DMS153 (cell line): ENCODE results near the gene PCDH8.
A peak's percentile ranks its signal among the peaks of the same experiment; 100 is the strongest.

ENCODE experiments used
- DNase-seq: peaks from one replicate; lab custom pipeline; 2025; lab: John Stamatoyannopoulos, UW

The PCDH8 gene

GRCh38 chr13:52848455-52849195 is at the start of gene PCDH8:
TSS of gene PCDH8 (minus strand) at chr13:52848640. CDS start at chr13:52848436, 204 bp downstream.
- DNase-seq, result peak; percentile 88

- no peak for DNase-seq
Measured at GRCh38 chr13:52896827-52897659, 48.6 kb upstream of the PCDH8 start.

GRCh38 chr13:52894413-52894812 is 46.0 kb upstream of the PCDH8 start:
- DNase-seq, result peak; percentile 74

- DNase-seq, result no peak
Measured at GRCh38 chr13:52892925-52893324, 44.5 kb upstream of the PCDH8 start.

GRCh38 chr13:52891706-52892105 is 43.3 kb upstream of the PCDH8 start:
- DNase-seq, result no peak

- DNase-seq, result no peak
Measured at GRCh38 chr13:52887165-52887564, 38.7 kb upstream of the PCDH8 start.

- DNase-seq, result no peak
Measured at GRCh38 chr13:52885141-52885540, 36.7 kb upstream of the PCDH8 start.

- DNase-seq, result no peak
Measured at GRCh38 chr13:52884429-52885010, 36.1 kb upstream of the PCDH8 start.

GRCh38 chr13:52882785-52883184 is 34.3 kb upstream of the PCDH8 start:
- peak; percentile 49 for DNase-seq

GRCh38 chr13:52879950-52880741 is 31.7 kb upstream of the PCDH8 start:
- DNase-seq, result peak; percentile 44

GRCh38 chr13:52878831-52879230 is 30.4 kb upstream of the PCDH8 start:
- DNase-seq, result no peak

GRCh38 chr13:52870143-52870542 is 21.7 kb upstream of the PCDH8 start:
- no peak for DNase-seq

GRCh38 chr13:52869621-52870020 is 21.2 kb upstream of the PCDH8 start:
- no peak for DNase-seq

GRCh38 chr13:52869050-52869449 is 20.6 kb upstream of the PCDH8 start:
- DNase-seq, result no peak

GRCh38 chr13:52868190-52868589 is 19.8 kb upstream of the PCDH8 start:
- DNase-seq, result no peak

GRCh38 chr13:52864941-52865340 is 16.5 kb upstream of the PCDH8 start:
- no peak for DNase-seq

GRCh38 chr13:52862358-52863206 is 14.1 kb upstream of the PCDH8 start:
- no peak for DNase-seq

GRCh38 chr13:52852444-52852843 is 4.0 kb upstream of the PCDH8 start:
- DNase-seq, result peak; percentile 75

GRCh38 chr13:52851137-52851962 is 2.9 kb upstream of the PCDH8 start:
- DNase-seq, result peak; percentile 38
